H1 (cell line): ENCODE measurements around the gene PRR35. TPM values are rescaled to one million over a fixed set of nuclear protein-coding genes. Genes with fewer than 3 reads are reported as not detected.

Source experiments
- CHD1 ChIP-seq: IDR thresholded peaks from 2 replicates; pipeline ENCODE4 v1.6.1; 2012; ENCODE audit warnings: low read depth, low read length, improper control_type of control experiment
- CHD7 ChIP-seq: fragments of 300-600 bp; sonication (generic); IDR thresholded peaks from 2 replicates; pipeline ENCODE4 v1.7.1; 2012; ENCODE audit warnings: low read length, moderate library complexity, mild to moderate bottlenecking, inconsistent platforms; ENCODE audit not compliant: insufficient replicate concordance
- E2F6 ChIP-seq: IDR thresholded peaks from 2 replicates; pipeline ENCODE4 v1.6.1; 2012; ENCODE audit warnings: inconsistent platforms
- EP300 ChIP-seq, 2 experiments: IDR thresholded peaks; 1 replicate in 1 of 2; 2 replicates in 1 of 2; pipeline ENCODE4 v1.6.1; 2011 to 2012; ENCODE audit warnings: low read depth in 2 of 2, low read length in 2 of 2, mild to moderate bottlenecking in 2 of 2, borderline replicate concordance in 1 of 2, inconsistent platforms in 1 of 2, moderate library complexity in 1 of 2
- FOSL1 ChIP-seq: IDR thresholded peaks from 2 replicates; pipeline ENCODE4 v1.6.1; 2011; ENCODE audit warnings: mild to moderate bottlenecking, low read depth, low read length, moderate library complexity; ENCODE audit not compliant: insufficient read depth
- GABPA ChIP-seq: IDR thresholded peaks from 2 replicates; pipeline ENCODE4 v1.6.1; 2011; ENCODE audit warnings: mild to moderate bottlenecking, low read length, moderate library complexity, borderline replicate concordance; ENCODE audit not compliant: insufficient read depth
- PHF8 ChIP-seq: fragments of 200-600 bp; sonication (generic); conservative IDR thresholded peaks from 2 replicates; pipeline ENCODE4 v1.7.1; 2012; ENCODE audit warnings: low read depth, mild to moderate bottlenecking, inconsistent platforms, low read length, moderate library complexity
- RNF2 ChIP-seq: fragments of 200-900, 300-1000 bp; sonication (generic); IDR thresholded peaks from 2 replicates; pipeline ENCODE4 v1.7.1; 2016; ENCODE audit warnings: borderline replicate concordance, low read depth, mild to moderate bottlenecking, antibody characterized with exemption, low read length; ENCODE audit not compliant: poor library complexity, severe bottlenecking; ENCODE audit errors: missing control alignments
- polyA plus RNA-seq, 7 experiments: library from polyadenylated mRNA; depleted of rRNA in 3 of 7; stranded (reverse) in 5 of 7; unstranded in 2 of 7; fragments of >200 nt in 5 of 7; fragments of 200-250 nt in 2 of 7; gene quantifications; 1 replicate in 5 of 7; 2 replicates in 1 of 7; 4 replicates in 1 of 7; pipeline versions ENCODE4 v1.2.1 to v1.2.3, GENCODE V29; 2011 to 2013; ENCODE audit warnings: missing spikeins in 2 of 7, mixed read lengths in 2 of 7
- total RNA-seq: library from RNA; stranded (reverse); fragmentation: NEBNext Ultra II Directional; extraction: Animal tissue kit (Norgen Biotek cat#: 25700); gene quantifications from 2 replicates; pipeline ENCODE4 v1.2.1, GENCODE V29; 2021

Gene PRR35
- total and polyA plus RNA-seq, 2 of the 8 experiments (the other 6 are each of a cell fraction or from before 2014, with no cell fraction given): 0.38 to 0.50 TPM

- no peak for TF ChIP-seq CHD7
- no peak for TF ChIP-seq EP300 (IDR thresholded peaks at IDR 0.05; ENCODE audit: borderline replicate concordance in 1 of 2, low read depth in 2 of 2, low read length in 2 of 2)
- no peak for TF ChIP-seq E2F6
- TF ChIP-seq RNF2: no peak
- no peak for TF ChIP-seq CHD1
- no peak for TF ChIP-seq GABPA
- TF ChIP-seq FOSL1: no peak
- TF ChIP-seq PHF8: no peak
Observed at GRCh38 chr16:539901-540530, 20.2 kb upstream of the PRR35 start (continued).
